ENCODE measurements around the gene HSPA14.

DNA sequence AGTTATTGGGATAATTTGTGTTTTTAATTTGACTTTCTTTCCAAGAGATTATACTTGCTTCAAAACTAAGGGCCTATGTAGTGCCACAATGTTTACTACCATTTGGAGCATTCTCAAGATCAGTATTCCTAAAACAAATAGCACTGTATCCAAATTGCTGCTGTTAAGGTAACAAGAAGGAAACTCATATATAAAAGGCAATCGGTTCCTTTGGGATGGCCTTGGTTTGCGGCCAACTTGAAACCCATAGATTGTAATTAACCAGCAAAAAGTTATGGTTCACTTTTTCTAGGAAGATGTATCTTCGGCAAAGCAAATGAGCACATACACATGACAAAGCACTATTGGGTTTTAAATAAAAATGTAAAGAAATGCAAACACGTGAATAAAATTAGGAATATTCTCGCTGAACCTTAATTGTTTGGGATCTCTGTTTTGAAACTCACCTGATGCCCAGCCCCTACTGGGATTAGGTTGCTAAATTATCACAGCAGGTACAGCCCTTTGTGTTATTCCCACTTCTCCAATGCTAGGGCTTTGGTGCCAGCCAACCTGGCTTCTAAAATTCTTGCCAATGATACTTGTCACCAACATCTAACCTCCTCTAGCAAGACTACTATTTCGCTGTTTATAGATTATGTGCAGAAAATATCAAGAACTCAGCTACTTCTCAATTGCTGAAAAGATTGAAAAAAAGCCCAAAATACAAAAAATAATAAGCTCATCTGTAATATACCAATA, 16.3 kb upstream of the HSPA14 start:
- TF ChIP-seq, protein P1, sequence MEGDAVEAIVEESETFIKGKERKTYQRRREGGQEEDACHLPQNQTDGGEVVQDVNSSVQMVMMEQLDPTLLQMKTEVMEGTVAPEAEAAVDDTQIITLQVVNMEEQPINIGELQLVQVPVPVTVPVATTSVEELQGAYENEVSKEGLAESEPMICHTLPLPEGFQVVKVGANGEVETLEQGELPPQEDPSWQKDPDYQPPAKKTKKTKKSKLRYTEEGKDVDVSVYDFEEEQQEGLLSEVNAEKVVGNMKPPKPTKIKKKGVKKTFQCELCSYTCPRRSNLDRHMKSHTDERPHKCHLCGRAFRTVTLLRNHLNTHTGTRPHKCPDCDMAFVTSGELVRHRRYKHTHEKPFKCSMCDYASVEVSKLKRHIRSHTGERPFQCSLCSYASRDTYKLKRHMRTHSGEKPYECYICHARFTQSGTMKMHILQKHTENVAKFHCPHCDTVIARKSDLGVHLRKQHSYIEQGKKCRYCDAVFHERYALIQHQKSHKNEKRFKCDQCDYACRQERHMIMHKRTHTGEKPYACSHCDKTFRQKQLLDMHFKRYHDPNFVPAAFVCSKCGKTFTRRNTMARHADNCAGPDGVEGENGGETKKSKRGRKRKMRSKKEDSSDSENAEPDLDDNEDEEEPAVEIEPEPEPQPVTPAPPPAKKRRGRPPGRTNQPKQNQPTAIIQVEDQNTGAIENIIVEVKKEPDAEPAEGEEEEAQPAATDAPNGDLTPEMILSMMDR (conservative IDR thresholded peaks at IDR 0.05; ENCODE audit: low read depth, low read length) = no peak
- TF ChIP-seq EZH2 (IDR thresholded peaks at IDR 0.05; ENCODE audit: low read length, unreplicated experiment) (no peak), EZH2phosphoT487 (IDR thresholded peaks at IDR 0.05; ENCODE audit: borderline replicate concordance, low read length) (no peak)
